Activated CD4-positive, alpha-beta T cell treated with anti-CD3 and anti-CD28 coated beads for 24 hours (primary cell): ENCODE results near the gene YRDC.
"Not testable (repeated sequence)": the region's sequence is repeated elsewhere in the genome, so short reads cannot be mapped to it uniquely, and the experiment has no call there.

ENCODE experiments used
- DNase-seq, 2 donors: peaks; one replicate each; pipeline ENCODE4 v3.0.0-alpha.2; 2020; ENCODE audit warnings: low read depth in 2 of 2

The YRDC gene

DNA sequence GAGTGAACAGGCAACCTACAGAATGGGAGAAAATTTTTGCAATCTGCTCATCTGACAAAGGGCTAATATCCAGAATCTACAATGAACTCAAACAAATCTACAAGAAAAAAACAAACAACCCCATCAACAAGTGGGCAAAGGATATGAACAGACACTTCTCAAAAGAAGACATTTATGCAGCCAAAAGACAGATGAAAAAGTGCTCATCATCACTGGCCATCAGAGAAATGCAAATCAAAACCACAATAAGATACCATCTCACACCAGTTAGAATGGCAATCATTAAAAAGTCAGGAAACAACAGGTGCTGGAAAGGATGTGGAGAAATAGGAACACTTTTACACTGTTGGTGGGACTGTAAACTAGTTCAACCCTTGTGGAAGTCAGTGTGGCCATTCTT, 36.6 kb downstream of the YRDC start:
- DNase-seq = not testable (repeated sequence)

GRCh38 chr1:37767488-37767887, 40.5 kb downstream of the YRDC start:
- DNase-seq = no peak

DNA sequence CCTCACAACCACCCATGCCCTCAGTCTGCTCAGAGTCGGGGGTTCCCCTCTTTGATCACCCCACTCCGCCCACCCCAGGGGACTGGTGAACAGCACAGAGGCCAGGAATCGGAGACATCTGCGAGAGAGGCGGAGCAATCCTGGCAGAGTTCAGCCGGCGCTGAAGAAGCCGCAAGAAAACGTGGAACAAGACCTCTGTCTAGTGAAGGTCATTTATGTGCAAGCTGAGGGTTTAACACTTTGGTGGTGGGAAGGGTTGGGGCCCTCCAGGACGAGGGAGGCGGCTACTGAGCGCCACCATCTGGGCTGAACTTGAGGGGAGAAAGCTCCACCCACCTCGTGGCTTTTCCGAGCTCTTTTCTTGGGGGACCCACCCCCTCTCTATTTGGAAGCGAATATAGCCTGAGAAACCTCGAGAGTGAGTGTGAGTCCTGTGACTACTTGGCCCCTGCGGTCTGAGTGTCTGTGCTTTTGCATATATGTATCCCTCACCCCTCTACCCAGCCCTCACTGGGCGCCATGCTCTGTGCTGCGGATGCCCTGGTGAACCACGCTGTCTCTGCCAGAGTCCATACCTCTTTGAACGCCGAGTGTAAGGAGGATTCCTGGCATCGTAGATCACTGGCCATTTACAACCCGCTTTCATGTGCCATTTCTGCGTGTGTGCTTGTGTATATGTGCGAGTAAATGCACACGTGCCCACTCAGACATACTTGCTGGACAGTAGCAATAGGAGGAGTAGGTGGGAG, 41.9 kb downstream of the YRDC start:
- DNase-seq = peak in 1 of 2 donors; percentile 16

DNA sequence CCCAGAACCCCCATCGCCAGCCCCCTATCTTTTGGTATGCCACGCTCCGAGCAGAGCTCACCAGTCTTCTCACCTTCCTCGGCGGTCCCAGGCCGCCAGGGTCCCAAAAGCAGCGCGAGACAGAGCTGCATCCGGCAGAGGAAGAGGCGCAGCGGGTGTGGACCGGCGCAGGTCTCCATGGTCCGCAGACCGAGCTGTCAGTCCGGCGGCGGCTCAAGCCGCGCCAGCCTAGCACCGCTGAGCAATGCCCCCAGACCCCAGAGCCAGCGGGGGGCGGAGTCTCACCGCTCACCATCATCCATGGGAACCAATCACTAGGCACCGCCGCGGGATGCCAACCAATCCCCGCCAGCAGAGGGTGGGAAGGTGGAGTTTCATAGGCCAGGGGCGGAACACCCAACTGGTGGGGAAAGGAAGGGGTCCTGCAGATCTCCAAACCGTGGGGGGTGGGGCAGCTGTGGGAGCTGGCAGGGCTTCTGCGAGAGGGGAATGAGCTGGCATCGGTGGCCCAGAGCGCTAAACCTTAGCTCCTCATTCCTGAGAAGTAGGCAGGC, 43.0 kb downstream of the YRDC start, which contains the start of gene EPHA10:
EPHA10 (minus strand) TSS at position 233 of the 554 bp plus-strand sequence; CDS start at position 179, 54 bp downstream.
- DNase-seq = no peak

- DNase-seq = peak; percentile 26 to 29
Measured at GRCh38 chr1:37764414-37764825, 43.6 kb downstream of the YRDC start.

DNA sequence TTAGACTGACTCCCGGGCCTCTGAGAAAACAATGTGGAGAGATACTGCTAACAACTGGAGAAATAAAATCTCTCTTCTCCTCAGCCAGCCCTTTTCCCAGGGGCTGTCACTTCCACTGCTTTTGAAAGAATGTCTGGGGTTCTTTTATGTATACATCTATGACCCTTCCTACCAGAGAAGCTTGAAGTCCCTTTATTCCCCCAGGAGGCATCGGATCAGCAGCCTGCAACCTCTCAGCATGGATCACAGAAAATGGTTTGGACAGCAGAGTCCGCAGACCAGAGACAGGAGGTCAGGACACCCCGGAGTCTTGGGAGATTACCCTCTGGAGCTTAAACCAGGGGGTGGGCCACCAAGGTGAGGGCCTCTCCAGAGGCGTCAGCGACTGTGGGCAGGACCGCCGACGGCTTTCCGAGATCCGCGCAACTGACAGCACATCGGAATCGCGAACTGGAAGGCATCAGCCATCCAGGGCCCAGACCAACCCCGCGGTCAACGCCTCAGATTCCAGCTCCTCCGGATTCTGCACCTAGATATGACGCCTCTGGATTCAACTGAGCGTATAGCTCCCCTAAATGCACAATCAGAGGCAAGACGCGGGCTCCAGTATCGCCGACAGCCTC, 44.1 kb downstream of the YRDC start:
- no peak for DNase-seq

GRCh38 chr1:37762516-37762915, 45.5 kb downstream of the YRDC start:
- no peak for DNase-seq

DNA sequence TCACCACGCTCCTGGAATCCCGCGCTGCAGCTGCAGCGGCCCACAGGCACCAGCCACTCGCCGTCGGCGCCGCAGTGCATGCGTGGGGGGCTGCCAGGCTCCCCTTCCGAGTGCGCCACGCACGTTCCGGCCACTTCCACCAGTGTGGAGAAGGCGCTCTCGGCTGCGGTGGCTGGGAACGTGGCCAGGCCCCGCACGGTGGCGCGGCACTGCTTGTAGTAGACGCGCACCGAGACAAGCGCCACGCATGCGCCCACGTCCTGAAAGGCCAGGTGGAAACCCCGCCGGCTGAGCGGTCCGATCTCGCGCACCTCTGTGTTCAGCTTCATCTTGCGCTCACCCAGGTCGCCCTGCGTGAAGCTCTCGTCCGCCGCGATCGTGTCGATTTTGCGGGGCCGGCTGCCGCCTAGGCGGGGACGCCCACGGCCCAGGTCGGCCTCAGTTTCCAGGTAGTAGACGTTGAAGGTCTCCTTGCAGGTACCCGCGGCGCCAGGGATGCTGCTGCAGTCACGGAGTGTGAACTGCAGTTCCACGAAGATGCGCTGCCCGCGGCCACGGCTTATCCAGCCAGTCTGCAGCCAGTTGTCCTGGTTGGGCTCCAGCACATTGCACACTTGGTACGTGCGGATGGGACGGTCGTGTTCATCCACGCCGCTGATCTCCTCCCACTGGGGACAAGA, 46.5 kb downstream of the YRDC start:
- no peak for DNase-seq

- no peak for DNase-seq
Measured at GRCh38 chr1:37759451-37759850, 48.6 kb downstream of the YRDC start.

- no peak for DNase-seq
Measured at GRCh38 chr1:37755951-37756560, 52.0 kb downstream of the YRDC start.

DNA sequence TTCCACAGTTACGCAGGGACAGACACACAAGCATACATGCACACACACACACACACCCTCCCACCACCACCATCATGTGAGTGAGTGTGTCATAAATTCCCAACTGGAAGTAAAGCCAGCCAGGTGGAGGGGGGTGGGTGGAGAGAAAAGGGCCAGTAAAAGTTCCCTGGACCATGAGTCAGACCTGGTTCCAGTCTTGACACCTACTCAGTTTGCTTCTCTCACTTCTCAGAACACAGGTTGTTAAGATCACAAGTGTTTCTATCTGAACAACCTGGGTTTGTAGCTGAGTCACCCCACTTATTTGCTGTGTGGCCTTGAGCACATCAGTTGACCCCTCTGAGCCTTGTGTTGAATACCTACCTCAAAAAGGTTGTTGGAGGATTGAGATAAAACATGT, 52.7 kb downstream of the YRDC start:
- DNase-seq = peak in 1 of 2 donors; percentile 15

- no peak for DNase-seq
Measured at GRCh38 chr1:37753473-37754321, 54.3 kb downstream of the YRDC start.
